Measurements from ENCODE around the gene SRPK1. TPM values are rescaled to one million over a fixed set of nuclear protein-coding genes. Genes with fewer than 3 reads are reported as not detected.
A peak's percentile ranks its signal among the peaks of the same experiment; 100 is the strongest.

Gene SRPK1
- total RNA-seq, 1 experiment from 2014 or later, result 89.4 TPM

DNA sequence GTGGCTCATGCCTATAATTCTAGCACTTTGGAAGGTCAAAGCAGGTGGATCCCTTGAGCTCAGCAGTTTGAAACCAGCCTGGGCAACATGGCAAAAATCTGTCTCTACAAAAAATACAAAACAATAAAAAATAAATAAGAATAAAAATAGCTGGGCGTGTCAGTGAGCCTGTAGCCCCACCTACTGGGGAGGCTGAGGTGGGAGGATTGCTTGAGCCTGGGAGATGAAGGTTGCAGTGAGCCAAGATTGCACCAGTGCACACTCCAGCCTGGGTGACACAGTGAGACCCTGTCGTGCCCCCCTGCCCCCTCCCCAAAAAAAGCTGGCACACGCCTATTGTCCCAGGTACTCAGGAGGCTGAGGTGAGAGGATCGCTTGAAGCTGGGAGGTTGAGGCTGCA is 35.1 kb upstream of the SRPK1 start:
- Histone ChIP-seq H3K9me2 (ENCODE audit: insufficient read depth) (no peaks in the 10 kb centered on the region), H3K4me2 (ENCODE audit: low read length) (no peak overlapping the region), H3K4me3 (replicated peaks in 1 of 2; ENCODE audit: low read depth in 1 of 2, low read length in 2 of 2) (no peak overlapping the region), H3K4me1 (ENCODE audit: control insufficient read depth in 1 of 2, insufficient read depth in 2 of 2, low read length in 2 of 2) (peaks cover 0 to 21% of the 10 kb centered on the region in 2 experiments; a peak in 1 of 4 replicates), H3K27me3 (ENCODE audit: insufficient read depth, low read length) (peaks cover 9% of the 10 kb centered on the region), H3K9me3 (ENCODE audit: control insufficient read depth in 1 of 2, insufficient read depth in 1 of 2, low read depth in 1 of 2, low read length in 2 of 2) (no peaks in the 10 kb centered on the region), H3K36me3 (ENCODE audit: control insufficient read depth in 1 of 2, insufficient read depth in 2 of 2, low read length in 2 of 2) (no peaks in the 10 kb centered on the region), H2AFZ (ENCODE audit: low read depth, low read length, poor library complexity, severe bottlenecking) (peak overlapping the region; percentile 30), H3K79me2 (ENCODE audit: insufficient read depth, low read length) (no peaks in the 10 kb centered on the region), H3K9ac (ENCODE audit: low read length) (no peak overlapping the region), H3K27ac (ENCODE audit: low read depth, low read length) (no peak overlapping the region), H4K20me1 (ENCODE audit: insufficient read depth) (no peaks in the 10 kb centered on the region)
- ChIA-PET CTCF (interaction anchor here (1.2 kb wide), 1 partner anchor 433 kb away, joined by 3 read pairs; no protein-coding TSS in a partner anchor), RAD21 (ENCODE audit: low non-redundant PET in 1 of 2, low total read pairs in 2 of 2, uncharacterized antibody in 2 of 2, unreplicated experiment in 2 of 2) (interaction anchor here (0.7 kb wide), 3 partner anchors 12 to 202 kb away, joined by 3 to 4 read pairs (median 3); no protein-coding TSS in a partner anchor), POLR2A (no interaction called here)
- BruUV-seq (replicated peaks), result no TSS peak
- intact Hi-C loops (cut with micrococcal nuclease), result loop anchor here (5.0 kb wide), 1 partner anchor 374 kb away; no protein-coding TSS in a partner anchor
- ATAC-seq (peak; percentile 64), DNase-seq (ENCODE audit: low read depth, low spot score) (no peak)
- TF ChIP-seq RAD21 (IDR thresholded peaks at IDR 0.05; ENCODE audit: low read depth) (peak; percentile 80), POLR2AphosphoS5 (IDR thresholded peaks at IDR 0.05; ENCODE audit: low read depth, low read length) (no peak)
- TF ChIP-seq, protein P1, sequence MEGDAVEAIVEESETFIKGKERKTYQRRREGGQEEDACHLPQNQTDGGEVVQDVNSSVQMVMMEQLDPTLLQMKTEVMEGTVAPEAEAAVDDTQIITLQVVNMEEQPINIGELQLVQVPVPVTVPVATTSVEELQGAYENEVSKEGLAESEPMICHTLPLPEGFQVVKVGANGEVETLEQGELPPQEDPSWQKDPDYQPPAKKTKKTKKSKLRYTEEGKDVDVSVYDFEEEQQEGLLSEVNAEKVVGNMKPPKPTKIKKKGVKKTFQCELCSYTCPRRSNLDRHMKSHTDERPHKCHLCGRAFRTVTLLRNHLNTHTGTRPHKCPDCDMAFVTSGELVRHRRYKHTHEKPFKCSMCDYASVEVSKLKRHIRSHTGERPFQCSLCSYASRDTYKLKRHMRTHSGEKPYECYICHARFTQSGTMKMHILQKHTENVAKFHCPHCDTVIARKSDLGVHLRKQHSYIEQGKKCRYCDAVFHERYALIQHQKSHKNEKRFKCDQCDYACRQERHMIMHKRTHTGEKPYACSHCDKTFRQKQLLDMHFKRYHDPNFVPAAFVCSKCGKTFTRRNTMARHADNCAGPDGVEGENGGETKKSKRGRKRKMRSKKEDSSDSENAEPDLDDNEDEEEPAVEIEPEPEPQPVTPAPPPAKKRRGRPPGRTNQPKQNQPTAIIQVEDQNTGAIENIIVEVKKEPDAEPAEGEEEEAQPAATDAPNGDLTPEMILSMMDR (IDR thresholded peaks at IDR 0.05 in 2 of 3, conservative IDR thresholded peaks at IDR 0.05 in 1 of 3; ENCODE audit: borderline replicate concordance in 1 of 3, insufficient read depth in 1 of 3, low read depth in 2 of 3, low read length in 2 of 3), result peak; percentile 38 to 55 (median 41); a peak in 5 of 6 replicates

- intact Hi-C loops (cut with micrococcal nuclease), result loop anchor here (5.0 kb wide), 1 partner anchor 373 kb away; no protein-coding TSS in a partner anchor
- POLR2A ChIA-PET, result no interaction called here
- Histone ChIP-seq H3K79me2 (ENCODE audit: insufficient read depth, low read length) (no peaks in the 10 kb centered on the region), H3K36me3 (ENCODE audit: control insufficient read depth in 1 of 2, insufficient read depth in 2 of 2, low read length in 2 of 2) (no peaks in the 10 kb centered on the region), H3K27ac (ENCODE audit: low read depth, low read length) (no peak overlapping the region), H3K27me3 (ENCODE audit: insufficient read depth, low read length) (peaks cover 4% of the 10 kb centered on the region), H4K20me1 (ENCODE audit: insufficient read depth) (no peaks in the 10 kb centered on the region), H3K4me1 (ENCODE audit: control insufficient read depth in 1 of 2, insufficient read depth in 2 of 2, low read length in 2 of 2) (peaks cover 0 to 21% of the 10 kb centered on the region in 2 experiments; a peak in 1 of 4 replicates), H3K9me3 (ENCODE audit: control insufficient read depth in 1 of 2, insufficient read depth in 1 of 2, low read depth in 1 of 2, low read length in 2 of 2) (no peaks in the 10 kb centered on the region), H3K4me3 (replicated peaks in 1 of 2; ENCODE audit: low read depth in 1 of 2, low read length in 2 of 2) (no peak overlapping the region), H3K9ac (ENCODE audit: low read length) (no peak overlapping the region), H3K9me2 (ENCODE audit: insufficient read depth) (no peaks in the 10 kb centered on the region), H2AFZ (ENCODE audit: low read depth, low read length, poor library complexity, severe bottlenecking) (peak overlapping the region; percentile 30), H3K4me2 (ENCODE audit: low read length) (no peak overlapping the region)
- CTCF ChIA-PET, result interaction anchor here (1.7 kb wide), 1 partner anchor 219 kb away, joined by 6 read pairs; the partner anchor contains the start of gene ARMC12
- RAD21 ChIA-PET (ENCODE audit: low non-redundant PET in 1 of 2, low total read pairs in 2 of 2, uncharacterized antibody in 2 of 2, unreplicated experiment in 2 of 2), result interaction anchor here (0.7 kb wide), 3 partner anchors 12 to 202 kb away, joined by 3 to 4 read pairs (median 3); no protein-coding TSS in a partner anchor
- DNase-seq (ENCODE audit: low read depth, low spot score) (no peak), ATAC-seq (no peak)
- BruUV-seq (replicated peaks), result no TSS peak
- TF ChIP-seq FOSL1 (IDR thresholded peaks at IDR 0.05; ENCODE audit: low read depth), result no peak
- TF ChIP-seq, protein P1 (IDR thresholded peaks at IDR 0.05 in 2 of 3, conservative IDR thresholded peaks at IDR 0.05 in 1 of 3; ENCODE audit: borderline replicate concordance in 1 of 3, insufficient read depth in 1 of 3, low read depth in 2 of 3, low read length in 2 of 3), result no peak
- no peak for TF ChIP-seq EZH2phosphoT487 (IDR thresholded peaks at IDR 0.05; ENCODE audit: borderline replicate concordance)
- TF ChIP-seq ELF1 (IDR thresholded peaks at IDR 0.05; ENCODE audit: borderline replicate concordance, low read depth), result no peak
- no peak for TF ChIP-seq YY1 (IDR thresholded peaks at IDR 0.05; ENCODE audit: extremely low read depth, insufficient replicate concordance, low read depth, low read length)
- TF ChIP-seq EGR1 (IDR thresholded peaks at IDR 0.05; ENCODE audit: low read depth), result no peak
- no peak for TF ChIP-seq MAX (IDR thresholded peaks at IDR 0.05)
- no peak for TF ChIP-seq SIN3A (IDR thresholded peaks at IDR 0.05; ENCODE audit: low read depth)
- no peak for TF ChIP-seq SRF (IDR thresholded peaks at IDR 0.05; ENCODE audit: low read depth)
- no peak for TF ChIP-seq TCF7L2 (IDR thresholded peaks at IDR 0.05; ENCODE audit: borderline replicate concordance, extremely low read depth, insufficient read depth, insufficient read length)
- no peak for TF ChIP-seq JUND (IDR thresholded peaks at IDR 0.05)
- TF ChIP-seq ZFX (IDR thresholded peaks at IDR 0.05), result no peak
- no peak for TF ChIP-seq POLR2A (IDR thresholded peaks at IDR 0.05; ENCODE audit: borderline replicate concordance, extremely low read depth, insufficient read depth, insufficient read length)
- no peak for TF ChIP-seq CBX3 (IDR thresholded peaks at IDR 0.05; ENCODE audit: low read depth)
- TF ChIP-seq POLR2AphosphoS5 (IDR thresholded peaks at IDR 0.05; ENCODE audit: low read depth, low read length), result no peak
Observed at GRCh38 chr6:35955521-35955920, 34.6 kb upstream of the SRPK1 start.

Measured in HCT116 (cell line).